ENCODE results near the gene ROR1. TPM values are rescaled to one million over a fixed set of nuclear protein-coding genes. Genes with fewer than 3 reads are reported as not detected.

The ROR1 gene
- total RNA-seq, 1 donor, result 52.5 TPM

- no peak for DNase-seq (ENCODE audit: insufficient read length, low spot score, missing footprints)
- H3K4me2 ChIP-seq (ENCODE audit: insufficient read depth, low read length), result no peak overlapping the region
- peaks cover 27% of the 10 kb centered on the region for H3K79me2 ChIP-seq (ENCODE audit: insufficient read depth, low read length)
- H3K27me3 ChIP-seq (ENCODE audit: insufficient read depth, low read length), result no peaks in the 10 kb centered on the region
- H3K4me3 ChIP-seq (ENCODE audit: insufficient read depth, low read length), result no peak overlapping the region
- no peaks in the 10 kb centered on the region for H3K36me3 ChIP-seq (ENCODE audit: insufficient read depth, low read length)
- H3K27ac ChIP-seq (ENCODE audit: low read depth, low read length), result no peak overlapping the region
- H3K9me3 ChIP-seq (ENCODE audit: low read depth, low read length), result no peaks in the 10 kb centered on the region
- H3K4me1 ChIP-seq (ENCODE audit: insufficient read depth, low read length), result peaks cover 41% of the 10 kb centered on the region
- H4K20me1 ChIP-seq (ENCODE audit: insufficient read depth, low read length), result peaks cover 13% of the 10 kb centered on the region
- TF ChIP-seq CTCF (IDR thresholded peaks at IDR 0.05; ENCODE audit: extremely low read depth, low read depth, low read length), result no peak
- no peak overlapping the region for H2AFZ ChIP-seq (ENCODE audit: low read length)
These were observed 199.2 kb downstream of the ROR1 start for GRCh38 chr1:63973005-63973419.

- H3K4me3 ChIP-seq (ENCODE audit: insufficient read depth, low read length), result no peak overlapping the region
- TF ChIP-seq CTCF (IDR thresholded peaks at IDR 0.05; ENCODE audit: extremely low read depth, low read depth, low read length), result no peak
- no peaks in the 10 kb centered on the region for H3K36me3 ChIP-seq (ENCODE audit: insufficient read depth, low read length)
- peaks cover 28% of the 10 kb centered on the region for H3K79me2 ChIP-seq (ENCODE audit: insufficient read depth, low read length)
- peak overlapping the region; percentile 60 for H3K4me2 ChIP-seq (ENCODE audit: insufficient read depth, low read length)
- peaks cover 8% of the 10 kb centered on the region for H4K20me1 ChIP-seq (ENCODE audit: insufficient read depth, low read length)
- no peak overlapping the region for H3K27ac ChIP-seq (ENCODE audit: low read depth, low read length)
- H3K27me3 ChIP-seq (ENCODE audit: insufficient read depth, low read length), result no peaks in the 10 kb centered on the region
- H3K4me1 ChIP-seq (ENCODE audit: insufficient read depth, low read length), result peaks cover 21% of the 10 kb centered on the region
- H2AFZ ChIP-seq (ENCODE audit: low read length), result no peak overlapping the region
- DNase-seq (ENCODE audit: insufficient read length, low spot score, missing footprints), result no peak
- no peaks in the 10 kb centered on the region for H3K9me3 ChIP-seq (ENCODE audit: low read depth, low read length)
These were observed 201.1 kb downstream of the ROR1 start for GRCh38 chr1:63974966-63975365.

GRCh38 chr1:63975481-63975880 lies 201.7 kb downstream of the ROR1 start:
- peak overlapping the region; percentile 4 for H2AFZ ChIP-seq (ENCODE audit: low read length)
- no peak for TF ChIP-seq CTCF (IDR thresholded peaks at IDR 0.05; ENCODE audit: extremely low read depth, low read depth, low read length)
- H3K79me2 ChIP-seq (ENCODE audit: insufficient read depth, low read length), result peaks cover 30% of the 10 kb centered on the region
- H3K4me3 ChIP-seq (ENCODE audit: insufficient read depth, low read length), result no peak overlapping the region
- DNase-seq (ENCODE audit: insufficient read length, low spot score, missing footprints), result no peak
- no peaks in the 10 kb centered on the region for H3K36me3 ChIP-seq (ENCODE audit: insufficient read depth, low read length)
- H3K27me3 ChIP-seq (ENCODE audit: insufficient read depth, low read length), result no peaks in the 10 kb centered on the region
- peak overlapping the region; percentile 18 for H3K27ac ChIP-seq (ENCODE audit: low read depth, low read length)
- H3K4me1 ChIP-seq (ENCODE audit: insufficient read depth, low read length), result peaks cover 19% of the 10 kb centered on the region
- no peaks in the 10 kb centered on the region for H3K9me3 ChIP-seq (ENCODE audit: low read depth, low read length)
- H3K4me2 ChIP-seq (ENCODE audit: insufficient read depth, low read length), result peak overlapping the region; percentile 60
- H4K20me1 ChIP-seq (ENCODE audit: insufficient read depth, low read length), result peaks cover 8% of the 10 kb centered on the region

- H3K4me3 ChIP-seq (ENCODE audit: insufficient read depth, low read length), result no peak overlapping the region
- no peak overlapping the region for H3K27ac ChIP-seq (ENCODE audit: low read depth, low read length)
- DNase-seq (ENCODE audit: insufficient read length, low spot score, missing footprints), result no peak
- TF ChIP-seq CTCF (IDR thresholded peaks at IDR 0.05; ENCODE audit: extremely low read depth, low read depth, low read length), result no peak
- peaks cover 33% of the 10 kb centered on the region for H3K79me2 ChIP-seq (ENCODE audit: insufficient read depth, low read length)
- H2AFZ ChIP-seq (ENCODE audit: low read length), result no peak overlapping the region
- no peaks in the 10 kb centered on the region for H3K36me3 ChIP-seq (ENCODE audit: insufficient read depth, low read length)
- peak overlapping the region; percentile 60 for H3K4me2 ChIP-seq (ENCODE audit: insufficient read depth, low read length)
- H3K4me1 ChIP-seq (ENCODE audit: insufficient read depth, low read length), result peaks cover 20% of the 10 kb centered on the region
- H4K20me1 ChIP-seq (ENCODE audit: insufficient read depth, low read length), result peaks cover 9% of the 10 kb centered on the region
- no peaks in the 10 kb centered on the region for H3K9me3 ChIP-seq (ENCODE audit: low read depth, low read length)
- no peaks in the 10 kb centered on the region for H3K27me3 ChIP-seq (ENCODE audit: insufficient read depth, low read length)
These were observed 202.2 kb downstream of the ROR1 start for GRCh38 chr1:63976006-63976405.

All from osteoblast (primary cell).